PFSK-1 (cell line): ENCODE data around the gene MRTFA.

Experiments
- POLR2AphosphoS5 ChIP-seq: IDR thresholded peaks from 2 replicates; pipeline ENCODE4 v1.6.1; 2012; ENCODE audit warnings: low read depth, mild to moderate bottlenecking, control low read depth, low read length, moderate library complexity
- REST ChIP-seq, 2 experiments: IDR thresholded peaks; 2 replicates each; pipeline versions ENCODE4 v1.6.1 to v1.8.0; 2011 to 2012; ENCODE audit warnings: low read depth in 2 of 2, low read length in 2 of 2, control low read depth in 1 of 2, inconsistent platforms in 1 of 2, mild to moderate bottlenecking in 1 of 2, moderate library complexity in 1 of 2; ENCODE audit not compliant: insufficient read depth in 1 of 2
- TAF1 ChIP-seq: IDR thresholded peaks from 2 replicates; pipeline ENCODE4 v1.6.1; 2012; ENCODE audit warnings: low read length, control low read depth, borderline replicate concordance; ENCODE audit not compliant: insufficient read depth

- TF ChIP-seq REST (IDR thresholded peaks at IDR 0.05; ENCODE audit: insufficient read depth in 1 of 2, low read depth in 2 of 2, low read length in 2 of 2) (no peak), POLR2AphosphoS5 (no peak), TAF1 (no peak)
Measured at GRCh38 chr22:40363059-40363458, 273.5 kb downstream of the MRTFA start.
